Endothelial cell of umbilical vein (primary cell): Measurements from ENCODE around the gene UBE2G1.

Source experiments
- EZH2 ChIP-seq: IDR thresholded peaks from 2 replicates; pipeline ENCODE4 v1.6.1; 2012; ENCODE audit warnings: borderline replicate concordance, low read depth, mild to moderate bottlenecking, moderate library complexity, low read length, inconsistent platforms; ENCODE audit not compliant: severe bottlenecking
- JUN ChIP-seq: IDR thresholded peaks from 2 replicates; pipeline ENCODE4 v1.6.1; 2011; ENCODE audit warnings: borderline replicate concordance, low read depth; ENCODE audit not compliant: insufficient read length, insufficient read depth
- POLR2A ChIP-seq: IDR thresholded peaks from 2 replicates; pipeline ENCODE4 v1.6.1; 2012; ENCODE audit warnings: low read depth, mild to moderate bottlenecking, control low read depth, low read length
- POLR2AphosphoS5 ChIP-seq: IDR thresholded peaks from 2 replicates; pipeline ENCODE4 v1.6.1; 2012; ENCODE audit warnings: low read depth, mild to moderate bottlenecking, control low read depth, low read length, moderate library complexity; ENCODE audit not compliant: insufficient read depth
- TF ChIP-seq, protein P1 (sequence below), 2 donors: IDR thresholded peaks; 1 replicate in 1 of 2; 2 replicates in 1 of 2; pipeline ENCODE4 v1.5.1; 2011; ENCODE audit warnings: low read length in 2 of 2, mild to moderate bottlenecking in 2 of 2, moderate library complexity in 2 of 2, control low read depth in 1 of 2, inconsistent platforms in 1 of 2, low read depth in 1 of 2; ENCODE audit not compliant: insufficient read depth in 1 of 2; ENCODE audit errors: extremely low read depth in 1 of 2
- TF ChIP-seq, protein P2 (sequence below): IDR thresholded peaks from 2 replicates; pipeline ENCODE4 v1.6.1; 2011; ENCODE audit not compliant: insufficient read depth, insufficient read length

GRCh38 chr17:4272213-4272971 is 94.1 kb downstream of the UBE2G1 start:
- TF ChIP-seq, protein P1, sequence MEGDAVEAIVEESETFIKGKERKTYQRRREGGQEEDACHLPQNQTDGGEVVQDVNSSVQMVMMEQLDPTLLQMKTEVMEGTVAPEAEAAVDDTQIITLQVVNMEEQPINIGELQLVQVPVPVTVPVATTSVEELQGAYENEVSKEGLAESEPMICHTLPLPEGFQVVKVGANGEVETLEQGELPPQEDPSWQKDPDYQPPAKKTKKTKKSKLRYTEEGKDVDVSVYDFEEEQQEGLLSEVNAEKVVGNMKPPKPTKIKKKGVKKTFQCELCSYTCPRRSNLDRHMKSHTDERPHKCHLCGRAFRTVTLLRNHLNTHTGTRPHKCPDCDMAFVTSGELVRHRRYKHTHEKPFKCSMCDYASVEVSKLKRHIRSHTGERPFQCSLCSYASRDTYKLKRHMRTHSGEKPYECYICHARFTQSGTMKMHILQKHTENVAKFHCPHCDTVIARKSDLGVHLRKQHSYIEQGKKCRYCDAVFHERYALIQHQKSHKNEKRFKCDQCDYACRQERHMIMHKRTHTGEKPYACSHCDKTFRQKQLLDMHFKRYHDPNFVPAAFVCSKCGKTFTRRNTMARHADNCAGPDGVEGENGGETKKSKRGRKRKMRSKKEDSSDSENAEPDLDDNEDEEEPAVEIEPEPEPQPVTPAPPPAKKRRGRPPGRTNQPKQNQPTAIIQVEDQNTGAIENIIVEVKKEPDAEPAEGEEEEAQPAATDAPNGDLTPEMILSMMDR (IDR thresholded peaks at IDR 0.05; ENCODE audit: extremely low read depth in 1 of 2, insufficient read depth in 1 of 2, low read depth in 1 of 2, low read length in 2 of 2), result no peak
- TF ChIP-seq POLR2A, result no peak
- TF ChIP-seq, protein P2, sequence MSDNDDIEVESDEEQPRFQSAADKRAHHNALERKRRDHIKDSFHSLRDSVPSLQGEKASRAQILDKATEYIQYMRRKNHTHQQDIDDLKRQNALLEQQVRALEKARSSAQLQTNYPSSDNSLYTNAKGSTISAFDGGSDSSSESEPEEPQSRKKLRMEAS, result no peak
- no peak for TF ChIP-seq POLR2AphosphoS5
- TF ChIP-seq EZH2, result no peak
- TF ChIP-seq JUN, result no peak
